HepG2 (cell line): Measurements from ENCODE around the gene AGAP1. TPM values are rescaled to one million over a fixed set of nuclear protein-coding genes. Genes with fewer than 3 reads are reported as not detected.

ENCODE experiments used
- ETV5 ChIP-seq: IDR thresholded peaks from 2 replicates; pipeline ENCODE4 v1.6.1; 2018; ENCODE audit warnings: missing biosample characterization, missing genetic modification reagents, inconsistent platforms, borderline replicate concordance
- HDAC2 ChIP-seq: sonication (generic); formaldehyde crosslinking; IDR thresholded peaks from 2 replicates; pipeline ENCODE4 v1.4.0; 2020; ENCODE audit warnings: missing genetic modification reagents
- HNF4A ChIP-seq: sonication (generic); formaldehyde crosslinking; IDR thresholded peaks from 2 replicates; pipeline ENCODE4 v1.4.0; 2020; ENCODE audit warnings: missing genetic modification reagents
- HOXA9 ChIP-seq: sonication (generic); formaldehyde crosslinking; IDR thresholded peaks from 2 replicates; pipeline ENCODE4 v1.8.1; 2022; ENCODE audit warnings: missing genetic modification reagents, mild to moderate bottlenecking, moderate library complexity, borderline replicate concordance
- MAFF ChIP-seq: IDR thresholded peaks from 2 replicates; pipeline ENCODE4 v1.6.1; 2011; ENCODE audit warnings: low read depth, low read length, improper control_type of control experiment
- NR2F6 ChIP-seq, 2 experiments: IDR thresholded peaks; 2 replicates each; pipeline ENCODE4 v1.6.1; 2016; ENCODE audit warnings: antibody characterized with exemption in 1 of 2, mild to moderate bottlenecking in 1 of 2
- POLR2G ChIP-seq: fragments of 200-400 bp; formaldehyde crosslinking; IDR thresholded peaks from 2 replicates; pipeline ENCODE4 v1.6.1; 2018; ENCODE audit warnings: mild to moderate bottlenecking, low read depth, low read length, moderate library complexity
- RFXANK ChIP-seq: IDR thresholded peaks from 2 replicates; pipeline ENCODE4 v1.6.1; 2016
- SKIL ChIP-seq: sonication (generic); formaldehyde crosslinking; IDR thresholded peaks from 2 replicates; pipeline ENCODE4 v1.8.0; 2022; ENCODE audit warnings: missing genetic modification reagents, mild to moderate bottlenecking, moderate library complexity, borderline replicate concordance
- SOX6 ChIP-seq, 2 experiments: fragments of 450-650 bp in 1 of 2; sonication (generic) in 1 of 2; formaldehyde crosslinking in 1 of 2; IDR thresholded peaks; 2 replicates each; pipeline versions ENCODE4 v1.4.0 to v1.6.1; 2017 to 2020; ENCODE audit warnings: antibody characterized with exemption in 1 of 2, mild to moderate bottlenecking in 1 of 2, missing genetic modification reagents in 1 of 2
- SP1 ChIP-seq, 2 experiments: fragments of 450-650 bp in 1 of 2; sonication (generic) in 1 of 2; formaldehyde crosslinking in 1 of 2; IDR thresholded peaks; 2 replicates each; pipeline versions ENCODE4 v1.4.0 to v1.6.1; 2016 to 2020; ENCODE audit warnings: missing genetic modification reagents in 1 of 2
- TAF15 ChIP-seq: fragments of 200-400 bp; formaldehyde crosslinking; IDR thresholded peaks from one replicate; pipeline ENCODE4 v1.6.1; 2018; ENCODE audit warnings: mild to moderate bottlenecking, low read depth, low read length; ENCODE audit not compliant: poor library complexity, severe bottlenecking
- TARDBP ChIP-seq: sonication (generic); formaldehyde crosslinking; IDR thresholded peaks from 2 replicates; pipeline ENCODE4 v1.8.0; 2022; ENCODE audit warnings: mild to moderate bottlenecking, missing genetic modification reagents
- ZBTB20 ChIP-seq: sonication (generic); formaldehyde crosslinking; IDR thresholded peaks from 2 replicates; pipeline ENCODE4 v1.8.1; 2023; ENCODE audit warnings: missing genetic modification reagents, low read depth, mild to moderate bottlenecking, borderline replicate concordance
- ZFX ChIP-seq: sonication (generic); formaldehyde crosslinking; IDR thresholded peaks from 2 replicates; pipeline ENCODE4 v1.4.0; 2020; ENCODE audit warnings: mild to moderate bottlenecking, low read depth, missing genetic modification reagents, moderate library complexity
- ZNF460 ChIP-seq: sonication (generic); formaldehyde crosslinking; IDR thresholded peaks from 2 replicates; pipeline ENCODE4 v1.5.1; 2020; ENCODE audit warnings: missing genetic modification reagents, mild to moderate bottlenecking, borderline replicate concordance
- ZNF670 ChIP-seq: sonication (generic); formaldehyde crosslinking; IDR thresholded peaks from 2 replicates; pipeline ENCODE4 v1.8.0; 2022; ENCODE audit warnings: mild to moderate bottlenecking, missing genetic modification reagents, borderline replicate concordance
- ZNF687 ChIP-seq: sonication (generic); formaldehyde crosslinking; IDR thresholded peaks from 2 replicates; pipeline ENCODE4 v1.5.1; 2020; ENCODE audit warnings: mild to moderate bottlenecking, missing genetic modification reagents, moderate library complexity
- ZNF770 ChIP-seq: sonication (generic); formaldehyde crosslinking; IDR thresholded peaks from 2 replicates; pipeline ENCODE4 v1.5.0; 2020; ENCODE audit warnings: mild to moderate bottlenecking, missing genetic modification reagents
- ZNF772 ChIP-seq: sonication (generic); formaldehyde crosslinking; IDR thresholded peaks from 2 replicates; pipeline ENCODE4 v1.5.0; 2020; ENCODE audit warnings: mild to moderate bottlenecking, missing genetic modification reagents
- ZNF782 ChIP-seq: sonication (generic); formaldehyde crosslinking; IDR thresholded peaks from 2 replicates; pipeline ENCODE4 v1.4.0; 2020; ENCODE audit warnings: missing genetic modification reagents, mild to moderate bottlenecking, borderline replicate concordance
- polyA plus RNA-seq, 8 experiments: library from polyadenylated mRNA; depleted of rRNA in 3 of 8; stranded (reverse) in 7 of 8; unstranded in 1 of 8; fragments of >200 nt; fragmentation: Illumina TruSeq in 4 of 8; extraction: Trizol in 4 of 8; gene quantifications; 2 replicates each; pipeline versions ENCODE4 v1.2.1 to v1.2.3, GENCODE V29; 2011 to 2016; ENCODE audit warnings: low read depth in 4 of 8, missing spikeins in 1 of 8, mixed read lengths in 1 of 8; ENCODE audit not compliant: insufficient read depth in 1 of 8
- total RNA-seq, 5 experiments: library from RNA; depleted of rRNA; stranded (reverse); fragments of >200 nt; fragmentation: Illumina TruSeq; extraction: Trizol; gene quantifications; 2 replicates each; pipeline ENCODE4 v1.2.3, GENCODE V29; 2016; ENCODE audit warnings: low read depth in 1 of 5

Gene AGAP1
- total and polyA plus RNA-seq, 2 of the 13 experiments (the other 11 are each of a cell fraction or from before 2014, with no cell fraction given) = 21.2 to 32.7 TPM

DNA sequence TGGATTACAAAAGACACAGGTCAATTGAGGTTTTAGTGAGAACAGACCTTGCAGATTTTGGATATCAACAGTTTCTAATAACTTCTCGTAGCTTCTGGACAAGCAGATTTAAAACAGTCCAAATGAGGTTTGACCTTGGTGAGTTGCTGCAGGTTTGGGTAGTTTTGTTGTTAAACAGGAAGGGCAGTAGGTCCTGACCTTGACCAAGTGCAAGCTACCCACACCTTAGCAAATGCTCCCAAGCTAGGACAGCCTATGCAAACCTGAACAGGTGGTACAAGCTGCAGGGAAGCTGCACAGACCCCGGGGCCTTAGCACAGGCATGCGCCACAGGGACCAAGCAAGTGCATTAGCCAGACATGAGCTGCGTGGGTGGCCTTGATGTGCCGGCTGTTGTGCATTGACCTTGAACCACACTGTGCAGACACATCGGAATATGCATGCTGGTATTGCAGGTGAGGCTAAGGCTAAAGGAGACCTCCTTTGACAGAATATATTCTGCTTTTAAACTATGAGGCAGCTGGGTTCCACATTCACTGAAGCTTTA is 40.2 kb upstream of the AGAP1 start (continued):
- TF ChIP-seq ZNF460 (CRISPR knock-in tag) = no peak
- TF ChIP-seq NR2F6 (IDR thresholded peaks at IDR 0.05) = peak; percentile 33; the same call in 1 of the 2 replicates
- peak; percentile 29; the same call in 1 of the 2 replicates for TF ChIP-seq NR2F6 (CRISPR knock-in tag; IDR thresholded peaks at IDR 0.05)
- no peak for TF ChIP-seq HOXA9 (CRISPR knock-in tag)
- 0 out of 2 replicates have a peak, but pooled peaks have one; percentile 19 for TF ChIP-seq HDAC2
- no peak for TF ChIP-seq RFXANK (CRISPR knock-in tag)
- TF ChIP-seq SP1 (IDR thresholded peaks at IDR 0.05) = no peak
- TF ChIP-seq SP1 (CRISPR knock-in tag; IDR thresholded peaks at IDR 0.05) = no peak
- no peak for TF ChIP-seq TAF15
- no peak for TF ChIP-seq ZNF670
- 0 out of 2 replicates have a peak, but pooled peaks have one; percentile 28 for TF ChIP-seq ZNF782
- no peak for TF ChIP-seq ZBTB20 (CRISPR knock-in tag)
- no peak for TF ChIP-seq ZNF770
- 0 out of 2 replicates have a peak, but pooled peaks have one; percentile 46 for TF ChIP-seq TARDBP (CRISPR knock-in tag)
- TF ChIP-seq POLR2G = no peak
- TF ChIP-seq ZFX (CRISPR knock-in tag) = 0 out of 2 replicates have a peak, but pooled peaks have one; percentile 24
- TF ChIP-seq ZNF687 (CRISPR knock-in tag) = 0 out of 2 replicates have a peak, but pooled peaks have one; percentile 12
- 0 out of 2 replicates have a peak, but pooled peaks have one; percentile 17 for TF ChIP-seq HNF4A (CRISPR knock-in tag)
- TF ChIP-seq ZNF772 (CRISPR knock-in tag) = no peak
- TF ChIP-seq SKIL = peak; percentile 63; the same call in 1 of the 2 replicates
- no peak for TF ChIP-seq SOX6 (IDR thresholded peaks at IDR 0.05)
- peak; percentile 43 for TF ChIP-seq SOX6 (CRISPR knock-in tag; IDR thresholded peaks at IDR 0.05)
- TF ChIP-seq ETV5 = peak; percentile 9; the same call in 1 of the 2 replicates
- no peak for TF ChIP-seq MAFF
